ENCODE measurements around the gene INPP5D. TPM values are rescaled to one million over a fixed set of nuclear protein-coding genes. Genes with fewer than 3 reads are reported as not detected.
"Not testable (repeated sequence)": the region's sequence is repeated elsewhere in the genome, so short reads cannot be mapped to it uniquely, and the experiment has no call there.

Gene INPP5D
- total RNA-seq, 1 experiment from 2014 or later, result not detected

GRCh38 chr2:233189025-233189424 lies 128.9 kb downstream of the INPP5D start:
- peaks cover 23% of the 10 kb centered on the region for H3K27me3 Mint-ChIP-seq (ENCODE audit: unreplicated experiment)
- H3K4me1 Mint-ChIP-seq (ENCODE audit: low read depth, unreplicated experiment), result no peaks in the 10 kb centered on the region
- H3K9me3 Mint-ChIP-seq (ENCODE audit: low read depth, unreplicated experiment), result no peaks in the 10 kb centered on the region
- intact Hi-C loops (cut with micrococcal nuclease; ENCODE audit: unreplicated experiment), result no loop called here
- H3K4me3 Mint-ChIP-seq (ENCODE audit: low read depth, unreplicated experiment), result no peak overlapping the region
- CTCF ChIA-PET, result no interaction called here
- DNase-seq, result no peak
- TF ChIP-seq CTCF (IDR thresholded peaks at IDR 0.05; ENCODE audit: unreplicated experiment), result no peak
- no TSS peak for BruUV-seq (replicated peaks)
- H3K27ac Mint-ChIP-seq (ENCODE audit: unreplicated experiment), result no peak overlapping the region
- no peaks in the 10 kb centered on the region for H3K36me3 Mint-ChIP-seq (ENCODE audit: insufficient read depth, unreplicated experiment)

DNA sequence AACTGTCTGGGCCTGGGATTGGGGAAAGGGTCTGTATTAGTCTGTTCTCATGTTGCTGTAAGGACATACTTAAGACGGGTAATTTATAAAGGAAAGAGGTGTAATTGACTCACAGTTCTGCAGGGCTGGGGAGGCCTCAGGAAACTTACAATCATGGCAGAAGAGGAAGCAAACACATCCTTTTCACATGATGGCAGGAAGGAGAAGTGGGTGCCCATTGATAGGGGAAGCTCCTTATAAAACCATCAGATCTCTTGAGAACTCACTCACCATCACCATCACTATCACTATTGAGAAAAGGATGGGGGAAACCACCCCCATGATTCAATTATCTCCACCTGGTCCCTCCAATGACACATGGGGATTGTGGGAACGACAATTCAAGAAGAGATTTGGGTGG lies 130.9 kb downstream of the INPP5D start:
- DNase-seq; H3K27ac Mint-ChIP-seq (ENCODE audit: unreplicated experiment); intact Hi-C loops (cut with micrococcal nuclease; ENCODE audit: unreplicated experiment); BruUV-seq (replicated peaks); H3K9me3 Mint-ChIP-seq (ENCODE audit: low read depth, unreplicated experiment); H3K4me1 Mint-ChIP-seq (ENCODE audit: low read depth, unreplicated experiment); H3K4me3 Mint-ChIP-seq (ENCODE audit: low read depth, unreplicated experiment); H3K36me3 Mint-ChIP-seq (ENCODE audit: insufficient read depth, unreplicated experiment): not testable (repeated sequence)
- CTCF ChIA-PET, result interaction anchor here (0.6 kb wide), 1 partner anchor 354 kb away, joined by 4 read pairs; no protein-coding TSS in a partner anchor
- peaks cover 22% of the 10 kb centered on the region for H3K27me3 Mint-ChIP-seq (ENCODE audit: unreplicated experiment)

- Mint-ChIP-seq H3K9me3 (ENCODE audit: low read depth, unreplicated experiment) (no peaks in the 10 kb centered on the region), H3K27me3 (ENCODE audit: unreplicated experiment) (peaks cover 37% of the 10 kb centered on the region), H3K4me3 (ENCODE audit: low read depth, unreplicated experiment) (no peak overlapping the region), H3K36me3 (ENCODE audit: insufficient read depth, unreplicated experiment) (no peaks in the 10 kb centered on the region), H3K4me1 (ENCODE audit: low read depth, unreplicated experiment) (no peaks in the 10 kb centered on the region), H3K27ac (ENCODE audit: unreplicated experiment) (no peak overlapping the region)
- intact Hi-C loops (cut with micrococcal nuclease; ENCODE audit: unreplicated experiment), result no loop called here
- no peak for TF ChIP-seq CTCF (IDR thresholded peaks at IDR 0.05; ENCODE audit: unreplicated experiment)
- no peak for DNase-seq
- BruUV-seq (replicated peaks), result no TSS peak
- CTCF ChIA-PET, result interaction anchor here (0.7 kb wide), 1 partner anchor 1872 kb away, joined by 5 read pairs; no protein-coding TSS in a partner anchor
Observed at GRCh38 chr2:233193738-233194137, 133.6 kb downstream of the INPP5D start.

DNA sequence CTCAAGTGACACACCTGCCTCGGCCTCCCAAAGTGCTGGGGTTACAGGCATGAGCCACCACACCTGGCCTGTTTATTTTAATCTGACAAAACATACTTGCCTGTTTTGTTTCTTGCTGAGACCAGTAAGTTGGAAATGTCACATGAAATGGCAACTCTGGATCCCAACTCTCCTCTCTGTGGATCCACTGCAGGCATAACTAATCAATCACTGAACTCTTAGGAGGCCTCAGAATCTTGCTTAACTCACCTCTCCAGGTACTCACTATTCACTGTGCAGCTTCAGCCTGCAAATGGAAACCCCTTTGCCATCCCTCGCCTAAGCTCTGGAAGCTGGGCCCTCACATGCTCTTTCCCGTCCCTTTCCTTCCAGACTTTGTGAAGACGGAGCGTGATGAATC lies 134.9 kb downstream of the INPP5D start:
- Mint-ChIP-seq H3K36me3 (ENCODE audit: insufficient read depth, unreplicated experiment) (no peaks in the 10 kb centered on the region), H3K27ac (ENCODE audit: unreplicated experiment) (no peak overlapping the region), H3K4me1 (ENCODE audit: low read depth, unreplicated experiment) (no peaks in the 10 kb centered on the region), H3K9me3 (ENCODE audit: low read depth, unreplicated experiment) (no peaks in the 10 kb centered on the region), H3K4me3 (ENCODE audit: low read depth, unreplicated experiment) (no peak overlapping the region), H3K27me3 (ENCODE audit: unreplicated experiment) (peaks cover 37% of the 10 kb centered on the region)
- no peak for DNase-seq
- CTCF ChIA-PET, result no interaction called here
- no peak for TF ChIP-seq CTCF (IDR thresholded peaks at IDR 0.05; ENCODE audit: unreplicated experiment)
- BruUV-seq (replicated peaks), result no TSS peak
- intact Hi-C loops (cut with micrococcal nuclease; ENCODE audit: unreplicated experiment), result no loop called here

- H3K27me3 Mint-ChIP-seq (ENCODE audit: unreplicated experiment), result peaks cover 24% of the 10 kb centered on the region
- no peaks in the 10 kb centered on the region for H3K4me1 Mint-ChIP-seq (ENCODE audit: low read depth, unreplicated experiment)
- no peak for DNase-seq
- CTCF ChIA-PET, result no interaction called here
- no peak overlapping the region for H3K4me3 Mint-ChIP-seq (ENCODE audit: low read depth, unreplicated experiment)
- BruUV-seq (replicated peaks), result no TSS peak
- intact Hi-C loops (cut with micrococcal nuclease; ENCODE audit: unreplicated experiment), result no loop called here
- no peak for TF ChIP-seq CTCF (IDR thresholded peaks at IDR 0.05; ENCODE audit: unreplicated experiment)
- H3K9me3 Mint-ChIP-seq (ENCODE audit: low read depth, unreplicated experiment), result no peaks in the 10 kb centered on the region
- H3K27ac Mint-ChIP-seq (ENCODE audit: unreplicated experiment), result no peak overlapping the region
- H3K36me3 Mint-ChIP-seq (ENCODE audit: insufficient read depth, unreplicated experiment), result no peaks in the 10 kb centered on the region
Observed at GRCh38 chr2:233197022-233197421, 136.9 kb downstream of the INPP5D start.

Measured in Calu3 (cell line).